NOMO-1 treated with dmso at 0.1 percent for 144 hours (cell line): ENCODE data around the gene TGFB3.
"Not testable (repeated sequence)": the region's sequence is repeated elsewhere in the genome, so short reads cannot be mapped to it uniquely, and the experiment has no call there.

Source experiments
- DNase-seq: peaks from one replicate; lab custom pipeline; 2025; ENCODE audit not compliant: unreplicated experiment; lab: John Stamatoyannopoulos, UW

Gene TGFB3

DNA sequence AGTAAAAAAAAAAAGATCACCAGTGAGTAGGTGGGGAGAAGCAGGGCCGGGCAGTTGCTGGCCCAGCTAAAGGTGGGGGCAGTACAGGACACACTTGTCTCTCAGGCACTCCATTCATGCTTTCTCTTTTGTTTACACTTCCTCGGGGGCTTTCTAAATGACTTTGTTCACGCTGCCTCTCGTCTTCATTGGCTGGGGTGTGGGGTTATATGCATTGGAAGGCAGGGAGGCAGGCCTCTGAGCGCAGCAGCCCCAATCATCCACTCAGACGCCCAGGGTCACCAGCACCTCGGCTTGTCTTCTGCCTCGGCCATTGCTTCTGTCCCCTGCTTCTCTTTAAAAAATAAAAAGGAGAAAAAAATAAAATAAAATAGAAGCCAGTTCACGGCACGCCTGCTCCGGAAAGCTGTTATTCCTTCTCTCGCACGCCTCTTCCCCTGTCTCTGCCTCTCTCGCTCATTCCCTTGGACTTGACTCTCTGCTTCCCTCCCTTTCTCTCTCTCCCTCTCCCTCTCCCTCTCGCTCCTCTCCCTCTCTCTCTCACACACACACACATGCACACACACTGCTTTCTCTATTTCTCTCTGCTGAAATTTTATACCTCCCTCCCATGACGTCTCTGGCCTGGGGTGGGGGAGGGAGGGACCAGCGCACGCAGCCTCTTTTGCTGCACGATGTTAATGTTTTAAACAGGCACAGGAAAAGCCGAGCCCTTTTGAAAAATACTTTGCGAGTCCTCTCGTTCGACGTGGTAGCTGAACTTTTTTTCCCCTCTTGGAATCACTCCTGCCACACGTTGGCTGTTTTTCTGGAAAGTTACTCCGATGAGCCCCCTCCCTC lies at the start of gene TGFB3:
TGFB3 (minus strand) TSS at position 570 of the 840 bp plus-strand sequence. CDS start 1,102 bp downstream, outside the sequence.
- DNase-seq, result no peak

DNA sequence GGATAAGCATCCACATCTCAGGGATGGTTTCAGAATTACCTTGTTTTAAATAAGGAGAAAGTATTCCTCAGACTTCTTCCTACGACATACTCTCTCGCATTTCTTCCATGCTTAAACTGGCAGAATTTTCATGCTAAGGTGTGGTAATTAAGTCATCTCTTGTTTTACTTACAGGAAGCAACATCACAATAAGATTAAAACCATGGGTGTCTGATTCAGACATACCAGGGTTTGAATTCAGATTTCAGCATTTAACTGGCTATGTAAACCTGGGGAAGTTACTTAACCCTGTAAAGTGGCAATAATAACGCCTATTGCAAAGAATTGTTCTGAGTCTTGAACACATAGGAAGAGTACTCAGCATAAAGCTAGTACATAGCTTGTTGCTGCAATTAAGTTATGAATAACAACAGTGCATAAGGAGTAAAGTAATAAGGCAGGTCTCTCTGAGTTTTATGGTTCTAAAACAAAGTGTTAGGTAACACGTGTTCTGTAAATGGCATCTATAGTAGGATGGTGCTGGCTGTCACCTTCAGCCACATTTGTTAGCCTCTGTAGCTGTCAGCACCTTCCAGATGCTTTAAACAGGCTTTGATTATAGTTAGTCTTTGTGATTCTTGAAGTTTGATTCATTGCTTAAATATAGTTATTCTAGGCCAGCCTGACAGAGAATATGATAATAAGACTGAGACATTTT lies 42.6 kb upstream of the TGFB3 start:
- DNase-seq, result no peak

DNA sequence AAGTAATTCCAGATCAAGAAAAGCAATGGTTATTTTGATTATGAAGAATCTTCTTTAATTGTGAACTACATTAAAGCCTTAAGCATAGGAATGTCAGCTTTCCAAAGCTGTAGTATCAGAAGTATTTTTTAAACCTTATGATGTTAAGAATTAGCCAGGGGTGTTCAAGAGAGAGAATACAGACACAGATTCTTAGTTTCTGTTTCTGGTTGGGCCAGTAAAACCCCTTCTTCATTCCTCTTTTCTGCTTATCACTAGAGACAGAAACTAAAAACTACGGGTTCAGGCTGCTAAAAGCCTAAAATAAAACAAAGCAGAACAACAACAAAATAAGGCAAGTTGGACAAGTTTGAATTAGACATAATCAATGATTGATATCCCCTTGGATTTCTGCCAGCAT lies 42.0 kb upstream of the TGFB3 start:
- no peak for DNase-seq

DNA sequence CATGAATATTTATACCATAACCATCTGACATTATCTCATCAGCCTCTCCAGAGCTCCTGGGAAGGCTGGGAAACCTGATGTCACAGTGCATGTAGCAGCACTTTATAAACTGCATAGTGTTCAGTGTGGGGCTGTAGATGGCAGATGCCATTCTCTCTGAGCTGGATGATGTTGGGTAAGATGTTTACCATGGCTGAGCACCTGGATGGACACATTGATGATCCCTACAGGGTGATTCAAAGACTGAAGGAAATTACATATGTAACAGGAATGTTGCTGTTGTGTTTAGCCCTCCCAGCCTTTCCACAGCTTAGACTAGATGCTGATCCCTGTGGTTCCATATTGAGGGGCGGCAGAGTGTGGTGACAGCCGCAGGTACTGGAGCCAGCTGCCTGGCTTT lies 41.2 kb upstream of the TGFB3 start:
- DNase-seq, result no peak

DNA sequence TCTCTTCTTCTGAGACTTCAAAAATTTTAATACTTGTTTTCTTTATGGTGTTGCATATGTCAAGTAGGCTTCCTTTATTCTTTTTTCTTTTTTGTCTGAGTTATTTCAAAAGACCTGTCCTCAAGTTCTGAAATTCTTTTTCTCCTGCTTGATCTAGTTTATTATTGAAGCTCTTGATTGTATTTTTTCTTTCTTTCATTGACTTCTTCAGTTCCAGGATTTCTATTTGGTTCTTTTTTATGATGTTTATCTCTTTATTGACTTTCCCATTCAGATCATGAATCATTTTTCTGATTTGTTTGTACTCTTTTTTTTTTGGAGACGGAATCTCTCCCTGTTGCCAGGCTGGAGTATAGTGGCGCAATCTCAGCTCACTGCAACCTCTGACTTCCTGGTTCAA lies 37.9 kb upstream of the TGFB3 start:
- DNase-seq, result no peak

DNA sequence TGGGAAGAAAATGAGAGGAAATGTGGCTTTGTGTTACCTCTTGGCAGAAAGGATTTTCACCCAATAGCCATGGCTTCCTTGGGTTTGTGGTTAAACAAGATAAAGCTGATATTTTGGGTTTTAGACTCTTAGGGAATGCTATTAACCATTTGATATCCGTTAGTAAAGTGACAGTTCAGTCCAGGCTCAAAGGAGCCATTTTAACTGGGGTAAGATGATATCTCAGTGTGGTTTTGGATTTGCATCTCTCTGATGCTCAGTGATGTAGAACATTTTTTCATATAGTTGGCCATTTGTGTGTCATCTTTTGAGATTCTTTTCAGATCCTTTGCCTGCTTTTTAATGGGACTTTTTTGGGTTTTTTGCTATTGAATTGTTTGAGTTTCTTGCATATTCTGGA lies 33.9 kb upstream of the TGFB3 start:
- DNase-seq, result no peak

DNA sequence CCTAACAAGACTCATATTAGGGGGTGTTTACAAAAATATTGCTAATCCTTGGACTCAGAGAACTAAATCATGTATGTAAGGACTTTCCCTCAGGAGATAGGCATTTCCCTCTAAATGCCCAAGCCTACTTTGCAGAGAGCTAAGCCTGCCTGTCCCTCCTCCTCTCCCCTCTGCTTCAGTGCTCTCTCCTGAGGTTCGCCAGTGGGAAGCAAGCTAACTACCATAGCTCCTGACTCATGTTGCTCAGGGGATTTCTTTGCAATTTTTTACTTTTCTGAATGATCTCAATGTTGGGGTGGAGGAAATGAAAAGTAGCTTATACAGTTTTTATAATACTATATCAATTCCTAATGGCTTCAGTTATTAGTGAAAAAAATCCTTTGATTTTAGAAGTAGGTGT lies 33.4 kb upstream of the TGFB3 start:
- no peak for DNase-seq

DNA sequence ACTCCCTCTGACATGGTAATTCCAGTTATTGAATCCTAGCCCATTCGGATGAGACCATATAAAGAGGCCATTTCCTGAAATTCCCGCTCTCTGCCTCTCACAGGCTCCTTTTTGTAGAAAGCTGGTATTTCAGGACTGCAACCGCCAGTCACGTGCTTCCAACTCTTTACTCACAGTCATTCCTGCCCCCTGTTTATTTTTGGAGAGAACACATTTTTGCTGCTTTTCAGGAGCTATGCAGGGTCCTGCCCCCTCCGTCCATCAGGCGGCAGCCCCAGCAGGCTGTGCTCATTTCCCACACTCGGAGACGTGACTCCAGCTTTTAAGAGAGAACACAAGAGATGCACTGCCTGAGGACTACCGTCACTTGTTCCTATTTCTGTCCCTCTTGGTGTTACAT lies 30.6 kb upstream of the TGFB3 start:
- no peak for DNase-seq

DNA sequence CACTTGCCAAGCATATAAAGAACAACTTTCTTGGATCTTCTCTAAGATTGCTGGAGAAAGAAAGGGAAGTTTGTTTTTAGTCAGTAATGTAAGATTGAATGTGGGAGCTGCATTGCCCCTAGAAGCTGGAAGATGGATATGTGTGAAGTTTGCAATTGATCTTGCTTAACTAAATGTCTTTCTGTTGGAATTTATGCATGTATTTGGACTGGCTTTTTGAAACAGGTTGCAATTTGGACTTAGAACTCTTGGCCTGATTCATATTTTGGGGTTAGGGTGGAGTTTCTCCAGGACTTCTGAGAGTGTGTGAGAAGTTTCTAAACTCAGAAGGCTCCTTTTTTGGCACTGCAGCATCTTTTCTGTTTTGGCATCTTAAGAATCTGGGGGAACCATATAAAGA lies 30.1 kb upstream of the TGFB3 start:
- no peak for DNase-seq

DNA sequence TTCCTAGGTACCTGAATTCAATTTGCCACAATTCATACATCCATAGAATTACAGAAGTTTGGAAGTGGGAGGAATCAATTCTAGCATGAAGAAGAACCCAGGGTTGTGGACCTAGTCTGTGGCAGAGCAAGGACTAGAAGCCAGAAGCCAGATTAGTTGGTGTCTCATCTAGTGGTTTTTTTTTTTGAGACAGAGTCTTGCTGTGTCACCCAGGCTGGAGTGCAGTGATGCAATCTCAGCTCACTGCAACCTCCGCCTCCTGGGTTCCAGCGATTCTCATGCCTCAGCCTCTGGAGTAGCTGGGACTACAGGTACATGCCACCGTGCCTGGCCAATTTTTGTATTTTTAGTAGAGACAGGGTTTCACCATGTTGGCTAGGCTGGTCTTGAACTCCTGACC lies 27.8 kb upstream of the TGFB3 start:
- not testable (repeated sequence) for DNase-seq

DNA sequence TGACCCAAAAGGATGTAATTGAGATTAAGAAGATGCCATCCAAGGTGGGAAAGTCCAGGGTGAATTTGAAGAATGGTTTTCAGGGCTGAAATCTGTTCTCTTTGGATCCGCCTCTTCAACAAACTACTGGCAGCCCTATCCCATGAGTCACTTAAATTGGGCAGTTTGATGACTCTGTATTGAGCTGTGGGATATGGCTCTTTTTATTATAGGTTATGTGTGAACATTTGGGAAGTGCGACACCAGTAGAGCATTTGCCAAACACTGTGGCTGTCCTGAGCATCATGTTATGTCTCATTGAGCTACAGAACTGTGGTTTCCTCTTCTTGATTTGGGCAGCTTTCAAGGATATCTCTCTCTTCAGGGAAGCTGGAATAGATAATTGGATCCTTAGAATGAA lies 26.1 kb upstream of the TGFB3 start:
- DNase-seq, result no peak

DNA sequence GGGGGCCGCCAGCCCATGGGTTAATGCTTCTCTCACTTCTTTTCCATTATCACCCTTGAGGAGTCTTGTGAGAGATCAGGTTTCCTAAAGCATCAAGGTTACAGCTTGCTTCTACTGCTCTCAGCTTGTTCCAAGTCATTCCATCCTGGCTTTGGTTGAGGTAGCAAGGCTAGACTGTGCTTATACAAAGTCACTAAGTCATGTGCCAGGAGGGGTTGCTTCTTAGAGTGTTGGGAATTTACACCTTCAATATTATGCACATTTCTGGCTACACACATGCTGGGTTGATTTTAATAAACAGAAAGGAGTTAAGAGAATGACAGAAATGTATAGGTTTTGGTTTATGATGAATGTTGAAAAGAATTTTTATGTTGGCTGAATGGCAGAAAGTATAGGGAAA lies 25.6 kb upstream of the TGFB3 start:
- no peak for DNase-seq

DNA sequence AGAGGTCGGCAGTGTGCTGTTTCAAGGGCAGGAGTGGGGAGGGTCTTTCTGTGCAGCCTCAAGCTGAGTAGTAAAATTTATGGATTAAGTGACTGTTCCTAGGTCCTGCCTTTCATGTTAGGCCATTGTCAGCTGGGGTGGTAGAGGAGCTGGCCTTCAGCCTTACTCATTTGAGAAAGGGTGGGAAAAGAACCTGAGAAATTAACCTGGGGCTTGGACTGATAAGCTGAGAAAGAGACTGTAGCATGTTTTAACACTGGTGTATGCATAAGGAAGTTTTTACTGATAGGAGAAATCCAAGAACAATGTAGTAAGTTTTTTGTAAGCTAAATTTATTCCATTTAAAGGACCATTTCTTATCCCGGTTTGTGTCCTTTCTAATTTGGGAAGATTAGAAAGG lies 24.5 kb upstream of the TGFB3 start:
- DNase-seq, result no peak

DNA sequence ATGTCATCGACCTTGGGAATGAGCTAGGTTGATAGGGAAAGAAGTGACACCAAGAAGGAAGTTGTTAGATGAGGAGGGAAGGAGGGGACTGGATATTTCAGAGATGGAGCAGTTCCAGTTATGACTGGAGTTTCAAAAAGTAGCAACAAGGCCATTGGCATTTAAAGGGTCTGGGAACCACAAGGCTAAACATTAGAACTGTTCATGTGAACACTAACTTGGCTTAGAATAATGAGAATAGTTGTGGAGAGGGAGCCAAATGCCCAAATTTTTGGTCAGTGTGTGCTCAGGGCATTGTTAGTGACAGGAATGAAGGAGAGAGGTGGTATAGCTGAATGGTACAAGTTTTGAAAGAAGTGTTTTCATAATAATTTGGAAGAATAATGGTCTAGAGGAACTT lies 20.6 kb upstream of the TGFB3 start:
- DNase-seq, result no peak

DNA sequence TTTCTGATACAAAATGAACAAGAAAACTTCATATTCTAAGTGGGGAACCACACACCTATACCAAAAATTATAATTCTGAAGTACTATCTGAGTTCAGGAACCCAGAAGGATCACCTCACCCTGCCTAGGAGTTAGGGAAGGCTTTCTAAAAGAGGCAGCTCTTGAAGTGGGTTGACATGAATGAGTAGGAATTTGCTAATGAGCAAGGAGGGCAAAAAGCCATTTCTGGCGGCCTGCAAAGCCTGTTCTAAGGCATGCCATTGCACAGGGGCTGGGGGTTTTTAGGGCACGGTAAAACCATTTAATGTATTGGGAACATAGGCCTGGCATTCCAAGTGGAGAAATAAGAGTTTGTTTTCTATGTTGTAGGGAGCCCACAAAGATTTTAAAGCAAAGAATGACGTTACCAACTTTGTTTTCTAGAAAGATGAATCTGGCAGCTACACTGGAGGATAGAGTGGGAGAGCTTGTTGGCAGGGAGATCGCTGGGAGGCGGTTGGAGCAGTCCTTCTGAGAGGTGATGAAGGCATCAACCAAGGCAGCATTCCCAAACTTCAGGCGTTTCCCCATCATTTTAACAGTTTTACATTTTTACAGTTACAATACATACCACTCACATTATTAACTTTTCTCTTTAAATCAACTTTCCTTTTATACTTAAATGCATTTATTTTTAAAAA lies 17.9 kb upstream of the TGFB3 start:
- no peak for DNase-seq

DNA sequence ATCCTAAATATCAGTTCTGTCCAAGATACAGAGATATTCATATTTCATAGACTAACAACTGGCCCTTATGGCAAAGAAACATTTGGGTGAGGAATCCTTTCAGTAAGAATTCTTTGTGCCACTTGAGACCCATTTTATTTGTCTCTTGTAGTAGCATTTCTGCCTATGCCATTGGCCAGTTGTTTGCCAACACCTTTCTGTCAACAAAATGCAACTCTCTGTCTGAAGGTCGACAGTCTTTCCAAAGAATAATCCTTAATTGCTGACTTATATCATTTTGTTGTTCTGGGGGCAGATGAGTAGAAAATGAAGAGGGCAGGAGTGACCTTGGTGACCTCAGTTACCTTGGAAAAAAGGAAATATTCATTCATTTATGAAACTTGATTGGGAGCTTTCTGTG lies 14.7 kb upstream of the TGFB3 start:
- no peak for DNase-seq

DNA sequence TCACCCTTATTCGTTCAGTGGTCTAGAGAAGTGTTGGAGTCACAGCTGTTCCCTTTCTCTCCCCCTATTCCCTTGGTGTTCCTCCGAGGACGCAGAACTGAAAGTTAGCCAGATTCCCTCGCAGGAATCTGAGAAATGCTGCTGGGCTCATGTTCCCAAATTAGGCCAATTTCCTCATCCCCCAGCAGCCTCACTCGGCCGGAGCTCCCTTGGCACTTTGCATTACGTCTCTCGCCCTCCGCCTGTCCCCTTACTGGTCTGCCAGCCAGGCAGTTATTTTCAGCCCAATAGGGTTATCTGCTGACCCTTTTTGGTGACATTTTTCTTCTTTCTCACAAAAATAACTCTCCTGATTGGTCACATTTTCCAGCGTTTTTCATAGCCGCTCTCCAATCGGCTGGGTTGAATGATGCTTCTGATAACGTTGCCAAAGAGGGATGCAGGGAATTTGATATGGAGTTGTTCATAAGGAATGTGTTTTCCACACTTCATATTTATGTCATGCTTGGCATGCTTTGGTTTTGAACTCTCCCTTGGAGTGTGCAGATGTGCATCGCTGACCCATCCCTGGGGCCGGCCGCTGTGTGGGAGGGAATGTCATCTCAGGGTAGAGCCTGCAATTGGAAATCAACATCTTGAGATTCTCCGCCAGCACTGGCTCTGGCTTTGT lies 13.7 kb upstream of the TGFB3 start:
- DNase-seq, result no peak

DNA sequence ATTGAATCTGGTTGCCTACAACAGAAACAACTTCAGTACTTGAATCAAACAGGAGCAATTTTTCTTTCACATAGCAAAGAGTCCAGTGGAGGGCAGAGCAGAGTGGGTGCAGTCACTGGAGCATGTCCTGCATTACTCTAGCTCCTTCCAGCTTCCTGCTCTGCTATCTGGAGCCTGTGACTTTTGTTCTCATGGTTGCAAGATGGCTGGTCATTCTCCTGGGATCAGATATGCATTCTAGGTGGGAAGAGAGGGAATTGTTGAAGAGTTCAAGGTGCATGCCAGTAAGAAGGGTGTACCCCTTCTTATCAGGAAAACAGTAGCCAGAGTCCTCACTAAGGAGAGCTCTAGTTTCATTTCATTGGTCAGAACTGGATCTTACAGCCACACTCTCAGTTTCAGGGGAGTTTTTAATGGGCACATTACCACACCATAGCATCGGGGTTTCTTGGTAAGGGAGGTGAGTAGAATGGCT lies 11.8 kb upstream of the TGFB3 start:
- no peak for DNase-seq

DNA sequence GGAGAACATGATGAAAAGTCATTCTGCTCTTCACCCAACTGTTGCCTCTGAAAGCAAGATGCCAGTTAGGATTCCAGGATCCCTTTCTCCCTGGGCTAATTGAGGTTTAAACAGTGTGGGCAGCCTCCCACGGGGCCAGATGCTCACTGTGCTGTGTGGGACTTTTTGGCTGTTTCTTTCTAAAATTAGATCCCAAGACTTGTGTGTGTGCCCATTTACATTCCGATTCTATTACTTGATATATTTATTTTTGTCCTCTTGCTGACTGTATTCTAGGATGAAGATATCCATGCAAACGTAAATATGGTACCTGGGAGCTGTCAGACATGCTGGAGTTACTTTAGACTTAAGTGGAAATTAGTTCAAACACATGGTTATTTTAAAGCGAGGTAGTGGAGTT lies 10.0 kb upstream of the TGFB3 start:
- no peak for DNase-seq

DNA sequence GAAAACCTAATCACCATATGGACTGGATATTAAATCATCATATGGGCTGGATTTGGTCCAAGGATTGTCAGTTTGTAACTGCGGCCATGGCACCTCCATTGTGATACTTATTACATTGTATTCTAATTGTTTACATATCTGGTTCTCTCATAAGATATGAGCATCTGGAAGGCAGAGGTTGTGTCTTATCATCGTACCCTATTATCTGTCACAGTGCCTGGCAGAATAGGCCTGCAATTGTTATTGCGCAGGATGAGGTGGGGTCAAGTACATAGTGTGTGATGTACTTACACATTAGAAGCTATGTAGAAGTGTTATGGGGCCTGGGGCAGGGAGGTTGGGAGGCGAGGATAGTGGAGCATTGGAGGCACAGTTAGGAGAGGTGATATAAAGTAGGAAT lies 8.5 kb upstream of the TGFB3 start:
- DNase-seq, result no peak

DNA sequence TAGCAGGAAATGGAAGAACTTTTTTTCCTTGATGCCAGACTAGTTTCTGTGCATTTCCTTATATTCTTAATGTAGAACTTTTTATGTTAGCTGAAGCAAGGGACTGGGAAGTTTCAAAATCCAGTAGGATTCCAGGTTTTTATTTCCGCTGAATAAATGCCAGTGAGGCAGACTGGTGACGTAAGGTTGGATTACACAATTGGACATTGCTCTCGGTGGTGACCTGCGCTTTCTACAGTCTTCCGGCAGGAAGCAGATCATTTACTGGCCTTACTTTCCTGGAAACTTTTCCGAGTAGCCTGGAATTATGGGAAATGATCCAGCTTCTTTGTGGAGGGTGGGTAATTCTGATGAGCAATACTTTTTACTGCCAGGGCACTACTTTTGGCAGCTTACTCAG lies 7.3 kb upstream of the TGFB3 start:
- no peak for DNase-seq
